Esophagus squamous epithelium (tissue), 4 donors: ENCODE measurements around the gene WTAP.

ENCODE experiments used
- CTCF ChIP-seq, 6 experiments: fragments of 450-650 bp in 4 of 6; fragments of 200-600 bp in 2 of 6; sonication (generic) in 2 of 6; IDR thresholded peaks; one replicate each; pipeline ENCODE4 v1.5.1; 2016 to 2019; ENCODE audit warnings: antibody characterized with exemption in 6 of 6, mild to moderate bottlenecking in 4 of 6, moderate library complexity in 4 of 6
- POLR2A ChIP-seq, 4 donors: fragments of 450-650 bp; IDR thresholded peaks; one replicate each; pipeline ENCODE4 v1.6.1; 2017; ENCODE audit warnings: antibody characterized with exemption in 4 of 4, mild to moderate bottlenecking in 4 of 4, moderate library complexity in 3 of 4

GRCh38 chr6:159788276-159788675, 61.0 kb downstream of the WTAP start:
- TF ChIP-seq CTCF (IDR thresholded peaks at IDR 0.05) (no peak), POLR2A (IDR thresholded peaks at IDR 0.05) (no peak)
